T-helper 9 cell (primary cell): ENCODE data around the gene CXCL6.

ENCODE experiments used
- DNase-seq: peaks from one replicate; pipeline ENCODE4 v3.0.0-alpha.2; 2020

The CXCL6 gene

GRCh38 chr4:73868206-73869129 is 32.0 kb downstream of the CXCL6 start:
- no peak for DNase-seq

- DNase-seq: no peak
These were observed 32.9 kb downstream of the CXCL6 start, which contains the start of gene CXCL1 for GRCh38 chr4:73869130-73870055. TSS of gene CXCL1 (plus strand) at chr4:73869393. CDS start at chr4:73869471, 78 bp downstream.

- no peak for DNase-seq
These were observed 33.8 kb downstream of the CXCL6 start for GRCh38 chr4:73870260-73870659.

GRCh38 chr4:73870768-73871167 is 34.3 kb downstream of the CXCL6 start:
- no peak for DNase-seq

- no peak for DNase-seq
These were observed 35.2 kb downstream of the CXCL6 start for GRCh38 chr4:73871511-73872310.

GRCh38 chr4:73872316-73873108 is 36.0 kb downstream of the CXCL6 start:
- no peak for DNase-seq

- DNase-seq: no peak
These were observed 37.9 kb downstream of the CXCL6 start for GRCh38 chr4:73874386-73874785.

GRCh38 chr4:73875401-73875800 is 38.9 kb downstream of the CXCL6 start:
- no peak for DNase-seq

GRCh38 chr4:73883306-73883705 is 46.8 kb downstream of the CXCL6 start:
- DNase-seq: no peak

GRCh38 chr4:73885574-73886267 is 49.2 kb downstream of the CXCL6 start:
- no peak for DNase-seq
